Fibroblast of peridontal ligament (primary cell): ENCODE results near the gene INA.
A peak's percentile ranks its signal among the peaks of the same experiment; 100 is the strongest.
"Not testable (repeated sequence)": the region's sequence is repeated elsewhere in the genome, so short reads cannot be mapped to it uniquely, and the experiment has no call there.

Experiments used
- DNase-seq: peaks from one replicate; pipeline ENCODE4 v3.0.0-alpha.2; 2010; ENCODE audit errors: extremely low read depth

Gene INA

DNA sequence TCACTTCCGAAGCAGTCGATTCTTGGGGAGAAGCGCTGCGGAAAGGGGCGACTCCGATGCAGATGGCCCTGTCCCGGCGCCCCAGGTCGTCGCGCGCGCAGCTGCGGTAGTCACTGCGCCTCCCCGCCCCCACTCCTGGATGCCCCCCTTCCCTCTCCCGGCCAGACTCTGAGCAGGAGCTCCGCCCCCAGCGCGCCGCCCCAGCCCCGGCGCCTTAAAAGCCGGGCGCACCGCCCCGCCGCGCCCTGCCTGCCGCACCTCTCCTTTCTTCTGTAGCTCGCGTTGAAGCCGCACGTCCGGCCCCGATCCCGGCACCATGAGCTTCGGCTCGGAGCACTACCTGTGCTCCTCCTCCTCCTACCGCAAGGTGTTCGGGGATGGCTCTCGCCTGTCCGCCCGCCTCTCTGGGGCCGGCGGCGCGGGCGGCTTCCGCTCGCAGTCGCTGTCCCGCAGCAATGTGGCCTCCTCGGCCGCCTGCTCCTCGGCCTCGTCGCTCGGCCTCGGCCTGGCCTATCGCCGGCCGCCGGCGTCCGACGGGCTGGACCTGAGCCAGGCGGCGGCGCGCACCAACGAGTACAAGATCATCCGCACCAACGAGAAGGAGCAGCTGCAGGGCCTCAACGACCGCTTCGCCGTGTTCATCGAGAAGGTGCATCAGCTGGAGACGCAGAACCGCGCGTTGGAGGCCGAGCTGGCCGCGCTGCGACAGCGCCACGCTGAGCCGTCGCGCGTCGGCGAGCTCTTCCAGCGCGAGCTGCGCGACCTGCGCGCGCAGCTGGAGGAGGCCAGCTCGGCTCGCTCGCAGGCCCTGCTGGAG lies at the start of gene INA:
INA (plus strand) TSS at position 243 of the 817 bp plus-strand sequence; CDS start at position 317, 74 bp downstream.
- DNase-seq, result peak; percentile 25

DNA sequence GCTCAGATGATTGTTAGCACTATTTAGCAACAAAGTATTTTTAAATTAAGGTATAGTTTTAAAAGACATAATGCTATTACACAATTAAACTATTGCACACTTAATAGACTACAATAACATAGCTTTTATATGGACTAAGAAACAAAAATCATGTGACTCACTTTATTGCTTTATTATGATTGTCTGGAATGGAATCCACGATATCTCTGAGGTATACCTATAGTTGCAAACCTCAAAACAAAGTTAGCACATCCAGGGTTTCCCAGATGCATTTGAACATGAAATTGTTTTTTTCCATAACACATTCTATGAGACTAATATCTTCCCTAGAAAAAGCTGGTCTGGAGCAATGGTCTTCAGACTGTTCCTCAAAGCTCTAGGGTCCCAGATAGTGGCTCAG lies 49.5 kb upstream of the INA start:
- no peak for DNase-seq

DNA sequence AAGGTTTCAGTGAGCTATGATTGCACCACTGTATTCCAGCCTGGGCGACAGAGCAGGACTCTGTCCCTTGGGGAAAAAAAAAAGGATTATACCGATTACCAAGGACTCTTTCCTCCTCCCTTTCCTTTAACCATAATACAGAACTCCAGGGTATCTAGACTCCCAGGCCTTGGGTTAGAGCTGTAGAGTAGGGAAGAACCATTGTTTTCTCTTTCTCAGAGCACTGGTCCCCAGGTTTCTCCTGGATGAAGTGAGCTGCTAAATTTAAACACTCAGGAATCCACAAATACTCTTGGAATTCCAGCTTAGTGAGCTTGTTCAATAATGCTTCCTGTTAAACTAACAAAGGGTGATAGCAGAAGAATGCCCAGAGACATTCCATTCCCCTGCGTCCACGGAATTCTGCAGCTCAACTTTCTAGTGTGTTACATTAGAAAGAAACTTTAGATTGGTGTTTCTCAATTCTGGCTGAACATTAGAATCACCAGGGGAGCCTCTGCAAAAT lies 45.8 kb upstream of the INA start:
- peak; percentile 98 for DNase-seq

DNA sequence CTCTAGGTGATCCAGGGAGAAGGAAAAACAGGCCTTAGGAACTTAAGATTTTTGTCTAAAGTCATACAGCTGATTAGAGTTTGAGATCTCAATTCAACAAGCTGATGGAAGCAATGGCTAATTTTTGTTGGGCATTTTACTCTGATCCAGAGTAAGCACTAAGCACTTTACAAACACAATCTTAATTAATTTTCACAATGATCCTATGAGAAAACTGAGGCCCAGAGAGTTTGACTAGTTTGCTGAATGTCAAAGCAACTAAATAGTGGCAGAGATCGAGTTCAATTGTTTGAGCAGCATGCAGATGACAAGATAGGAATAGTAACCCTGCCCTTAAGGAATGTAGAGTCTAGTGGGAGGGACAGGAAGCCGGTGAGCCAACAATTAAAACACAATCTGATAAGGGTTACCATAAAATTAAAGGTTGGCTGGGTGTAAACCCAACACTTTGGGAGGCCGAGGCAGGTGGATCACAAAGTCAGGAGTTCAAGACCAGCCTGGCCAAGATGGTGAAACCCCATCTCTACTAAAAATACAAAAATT lies 44.7 kb upstream of the INA start:
- no peak for DNase-seq

DNA sequence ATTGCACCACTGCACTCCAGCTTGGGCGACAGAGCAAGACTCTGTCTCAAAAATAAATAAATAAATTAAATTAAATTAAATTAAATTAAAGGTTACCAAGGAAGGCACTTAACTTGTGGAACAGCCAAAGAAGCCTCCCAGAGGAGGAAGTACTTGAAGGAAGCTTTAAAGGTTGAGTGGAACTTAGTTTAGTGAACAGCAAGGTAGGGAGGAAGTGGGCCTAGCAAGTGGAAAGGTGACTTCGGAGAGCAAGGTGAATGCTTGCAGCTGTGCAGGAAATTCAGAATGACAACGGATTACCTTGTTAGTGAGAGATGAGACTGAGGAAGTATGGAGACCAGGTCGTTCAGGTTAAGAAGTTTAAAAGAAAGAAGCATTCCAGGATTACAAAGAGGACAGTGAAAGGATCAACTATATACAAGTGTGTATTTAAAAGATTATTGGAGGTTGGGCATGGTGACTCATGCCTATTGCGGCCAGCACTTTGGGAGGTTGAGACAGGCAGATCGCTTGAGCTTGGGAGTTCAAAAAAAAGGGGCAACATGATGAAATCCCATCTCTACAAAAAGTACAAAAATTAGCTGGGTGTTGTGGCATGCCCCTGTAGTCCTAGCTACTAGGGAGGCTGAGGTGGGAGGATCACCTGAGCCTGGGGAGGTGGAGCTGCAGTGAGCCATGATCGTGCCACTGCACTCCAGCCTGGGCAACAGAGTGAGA lies 44.0 kb upstream of the INA start:
- DNase-seq, result peak; percentile 77

DNA sequence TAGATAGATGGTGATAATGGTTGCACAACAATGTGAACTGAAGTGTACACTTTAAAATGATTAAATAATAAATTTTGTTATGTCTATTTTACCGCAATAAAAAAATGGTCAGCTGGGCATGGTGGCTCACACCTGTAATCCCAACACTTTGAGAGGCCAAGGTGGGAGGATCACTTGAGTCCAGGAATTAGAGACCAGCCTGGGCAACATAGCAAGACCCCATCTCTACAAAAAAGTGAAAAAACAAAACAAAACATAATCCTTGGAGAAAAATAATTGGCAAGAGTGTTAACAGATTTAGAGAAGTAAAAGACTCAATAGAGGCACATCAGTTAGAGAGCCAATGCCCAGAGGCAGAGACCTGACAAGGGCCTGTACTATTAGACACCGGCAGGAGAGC lies 41.2 kb upstream of the INA start:
- DNase-seq, result no peak

DNA sequence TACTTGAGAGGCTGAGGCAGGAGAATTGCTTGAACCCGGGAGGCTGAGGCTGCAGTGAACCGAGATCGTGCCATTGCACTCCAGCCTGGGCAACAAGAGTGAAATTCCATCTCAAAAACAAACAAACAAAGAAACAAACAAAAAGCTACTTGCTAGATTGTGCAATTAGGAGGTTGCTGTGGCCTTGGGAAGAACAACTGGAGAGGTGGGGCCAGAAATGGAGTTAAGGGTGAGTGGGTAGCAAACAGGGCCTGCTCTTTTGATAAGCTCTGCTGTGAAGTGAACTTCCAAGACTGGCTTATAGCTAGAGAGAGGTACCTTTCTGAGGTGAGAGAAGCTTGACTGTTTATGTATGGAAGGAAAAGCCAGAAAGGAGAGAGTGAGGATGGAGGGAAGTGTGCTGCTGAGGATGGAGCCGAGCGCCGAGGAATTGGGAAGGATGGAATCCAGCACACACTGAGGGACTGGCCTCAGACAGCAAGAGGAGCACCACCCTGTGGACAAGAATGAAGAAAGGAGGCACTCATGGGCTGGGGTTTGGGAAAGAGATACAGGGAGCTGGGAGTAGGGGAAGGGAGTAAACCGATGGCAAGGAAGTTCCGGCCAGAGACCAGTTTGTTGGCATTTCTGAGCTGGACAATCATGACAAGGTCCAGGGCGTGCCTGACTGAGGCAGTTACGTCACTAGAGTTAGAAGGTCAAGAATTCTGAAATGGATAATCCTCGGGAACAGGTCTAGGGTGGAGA lies 38.3 kb upstream of the INA start:
- peak; percentile 70 for DNase-seq

DNA sequence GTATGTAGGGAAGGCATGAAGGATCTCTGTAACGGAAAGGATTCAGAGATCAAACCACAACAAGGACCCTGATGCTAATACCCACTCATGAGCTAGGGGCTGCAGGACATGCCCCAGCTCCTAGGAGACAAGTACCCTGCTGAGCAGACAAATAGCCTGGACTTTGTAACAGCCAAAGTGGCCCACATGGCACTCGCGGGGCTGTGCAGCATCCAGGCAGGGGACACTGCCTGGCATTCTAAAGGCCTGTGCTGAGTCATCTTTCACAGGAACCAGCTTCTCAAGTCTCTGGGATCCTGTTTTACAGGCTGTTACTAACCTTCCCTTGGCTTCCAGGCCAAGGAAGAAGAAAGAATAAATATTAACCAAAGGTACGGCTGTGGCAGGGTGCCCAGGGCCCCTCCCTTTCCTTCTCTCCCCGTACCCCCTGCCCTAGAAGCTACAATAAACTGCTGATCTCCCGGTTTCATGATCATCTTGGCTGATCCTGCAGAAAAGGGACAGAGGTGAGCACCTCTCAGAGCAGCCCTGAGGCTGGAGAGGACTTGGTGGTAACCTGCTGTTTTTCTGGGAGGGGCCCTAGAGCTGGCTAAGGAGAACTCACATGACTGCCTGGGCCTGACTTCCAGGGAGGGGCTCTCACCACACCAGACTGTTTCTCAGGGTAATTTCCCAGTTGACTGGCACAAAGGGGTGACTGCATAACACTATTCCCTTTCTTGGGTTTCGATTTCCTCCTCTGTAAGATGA lies 35.5 kb upstream of the INA start:
- peak; percentile 42 for DNase-seq

DNA sequence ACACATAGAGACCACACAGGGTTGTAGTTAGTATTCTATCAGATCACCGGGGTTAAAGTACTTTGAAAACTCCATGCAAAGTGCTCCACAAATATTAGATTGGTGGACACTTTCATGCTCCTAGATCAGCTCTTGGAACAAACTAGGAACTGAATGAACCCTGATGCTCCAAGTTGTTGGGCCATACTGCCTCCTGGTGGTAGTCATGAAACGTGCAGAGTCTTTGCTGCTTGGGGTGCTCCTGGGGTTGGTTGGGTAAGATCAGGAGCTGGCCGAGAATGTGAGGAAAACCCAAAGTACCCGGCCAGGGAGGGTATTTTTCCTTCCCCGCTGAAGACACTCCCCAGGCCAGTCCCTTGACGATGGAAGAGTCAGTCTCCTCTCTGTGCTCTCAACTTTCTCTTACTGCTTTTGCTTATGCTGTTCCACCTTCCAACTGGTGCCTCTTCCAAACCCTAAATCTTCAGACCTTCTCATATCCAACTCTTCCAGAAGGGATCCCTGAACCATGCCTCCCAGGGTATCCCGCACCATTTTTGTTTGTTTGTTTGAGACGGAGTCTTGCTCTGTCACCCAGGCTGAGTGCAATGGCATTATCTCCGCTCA lies 32.2 kb upstream of the INA start:
- peak; percentile 91 for DNase-seq

DNA sequence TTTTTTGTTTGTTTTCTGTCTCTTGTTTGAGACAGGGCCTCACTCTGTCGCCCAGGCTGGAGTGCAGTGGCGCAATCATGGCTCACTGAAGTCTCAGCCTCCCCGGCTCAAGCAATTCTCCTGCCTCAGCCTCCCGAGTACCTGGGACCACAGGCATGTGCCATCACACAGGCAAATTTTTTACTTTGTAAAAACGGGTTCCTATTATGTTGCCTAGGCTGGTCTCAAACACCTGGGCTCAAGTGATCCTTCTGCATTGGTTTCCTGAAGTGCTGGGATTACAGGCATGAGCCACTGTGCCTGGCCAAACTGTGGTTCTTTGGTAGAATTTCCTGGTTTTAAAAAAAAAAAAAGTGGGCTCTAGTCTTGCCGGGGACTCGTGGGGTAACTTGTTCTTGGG lies 31.4 kb upstream of the INA start, which contains the start of gene RPEL1:
RPEL1 (plus strand) TSS at position 301 of the 400 bp plus-strand sequence. CDS start 110 bp downstream, outside the sequence.
- DNase-seq, result not testable (repeated sequence)

DNA sequence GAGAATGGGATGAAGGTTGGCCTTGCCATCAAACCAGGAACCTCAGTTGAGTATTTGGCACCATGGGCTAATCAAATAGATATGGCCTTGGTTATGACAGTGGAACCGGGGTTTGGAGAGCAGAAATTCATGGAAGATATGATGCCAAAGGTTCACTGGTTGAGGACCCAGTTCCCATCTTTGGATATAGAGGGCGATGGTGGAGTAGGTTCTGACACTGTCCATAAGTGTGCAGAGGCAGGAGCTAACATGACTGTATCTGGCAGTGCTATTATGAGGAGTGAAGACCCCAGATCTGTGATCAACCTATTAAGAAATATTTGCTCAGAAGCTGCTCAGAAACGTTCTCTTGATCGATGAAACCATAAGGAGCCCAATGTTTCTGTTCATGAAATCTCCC lies 30.6 kb upstream of the INA start:
- DNase-seq, result no peak

DNA sequence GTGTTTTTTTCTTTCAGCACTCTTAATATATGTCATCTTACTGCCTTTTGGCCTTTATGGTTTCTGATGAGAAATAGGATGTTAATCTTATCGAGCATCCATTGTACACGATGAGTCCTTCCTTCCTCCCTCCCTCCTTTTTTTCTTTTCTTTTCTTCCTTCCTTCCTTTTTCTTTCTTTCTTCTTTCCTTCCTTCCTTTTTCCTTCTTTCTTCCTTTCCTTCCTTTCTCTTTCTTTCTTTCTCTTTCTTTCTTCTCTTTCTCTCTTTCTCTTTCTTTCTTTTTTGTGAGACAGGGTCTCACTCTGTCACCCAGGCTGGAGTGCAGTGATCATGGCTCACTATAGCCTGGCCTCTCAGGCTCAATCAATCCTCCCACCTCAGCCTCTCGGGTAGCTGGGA lies 22.8 kb upstream of the INA start:
- no peak for DNase-seq

DNA sequence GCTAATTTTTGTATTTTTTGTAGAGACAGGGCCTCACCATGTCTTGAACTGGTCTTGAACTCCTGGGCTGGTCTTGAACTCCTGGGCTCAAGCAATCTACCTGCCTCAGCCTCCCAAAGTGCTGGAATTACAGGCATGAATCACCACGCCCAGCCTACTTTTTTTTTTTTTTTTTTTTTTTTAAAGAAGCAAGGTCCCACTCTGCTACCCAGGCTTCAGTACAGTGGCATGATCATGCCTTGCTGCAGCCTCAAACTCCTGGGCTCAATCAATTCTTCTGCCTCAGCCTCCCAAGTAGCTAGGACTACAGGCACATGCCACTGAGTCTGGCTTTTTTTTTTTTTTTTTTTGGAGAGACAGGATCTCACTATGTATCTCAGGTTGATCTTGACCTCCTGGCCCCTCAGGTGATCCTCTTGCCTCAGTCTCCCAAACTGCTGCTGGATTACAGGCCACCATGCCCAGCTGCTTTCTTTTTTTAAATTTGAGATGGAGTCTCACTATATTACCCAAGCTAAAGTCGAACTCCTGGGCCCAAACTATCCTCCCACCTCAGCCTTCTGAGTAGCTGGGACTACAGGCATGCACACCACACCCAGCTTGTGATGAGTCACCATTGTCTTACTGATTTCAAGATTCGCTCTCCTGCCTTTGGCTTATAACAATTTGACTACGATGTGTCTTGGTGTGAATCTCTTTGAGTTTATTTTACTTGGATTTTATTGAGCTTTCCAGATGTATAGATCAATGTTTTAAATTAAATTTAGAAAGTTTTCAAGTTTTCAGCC lies 22.2 kb upstream of the INA start:
- DNase-seq, result peak; percentile 15

DNA sequence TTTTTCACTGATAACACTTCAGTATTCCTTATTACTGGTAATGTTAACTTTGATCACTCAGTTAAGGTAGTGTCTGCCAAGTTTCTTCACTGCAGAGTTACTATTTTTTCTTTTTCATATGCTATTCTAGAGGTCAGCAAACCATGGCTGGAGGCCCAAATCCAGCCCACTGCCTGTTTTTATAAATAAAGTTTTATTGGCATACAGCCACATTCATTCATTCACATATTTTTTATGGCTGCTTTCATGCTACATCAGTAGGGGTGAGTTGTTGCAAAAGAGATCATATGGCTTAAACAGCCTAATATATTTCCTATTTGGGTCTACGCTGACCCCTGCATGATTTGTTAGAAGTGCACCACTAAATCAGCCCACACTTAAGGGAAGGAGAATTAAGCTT lies 20.3 kb upstream of the INA start:
- no peak for DNase-seq

DNA sequence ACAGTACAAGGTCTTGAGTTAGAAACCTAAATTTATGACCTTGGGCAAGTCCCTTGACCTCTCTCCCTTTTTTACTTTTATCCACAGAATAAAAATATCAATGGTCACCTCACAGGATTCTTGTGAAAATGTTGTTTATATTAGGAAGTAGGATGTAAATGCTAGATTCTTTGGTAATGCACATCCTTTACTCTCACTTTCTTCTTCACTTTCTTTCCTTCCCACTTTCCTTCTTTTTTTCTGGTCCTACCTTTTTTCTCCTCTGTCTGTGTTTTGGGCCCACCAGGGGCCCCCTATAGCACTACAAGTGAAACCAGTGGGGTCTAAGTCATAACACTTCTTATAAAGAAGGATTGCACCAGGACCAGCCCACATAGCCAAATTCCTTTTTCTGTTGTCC lies 19.1 kb upstream of the INA start:
- DNase-seq, result no peak

DNA sequence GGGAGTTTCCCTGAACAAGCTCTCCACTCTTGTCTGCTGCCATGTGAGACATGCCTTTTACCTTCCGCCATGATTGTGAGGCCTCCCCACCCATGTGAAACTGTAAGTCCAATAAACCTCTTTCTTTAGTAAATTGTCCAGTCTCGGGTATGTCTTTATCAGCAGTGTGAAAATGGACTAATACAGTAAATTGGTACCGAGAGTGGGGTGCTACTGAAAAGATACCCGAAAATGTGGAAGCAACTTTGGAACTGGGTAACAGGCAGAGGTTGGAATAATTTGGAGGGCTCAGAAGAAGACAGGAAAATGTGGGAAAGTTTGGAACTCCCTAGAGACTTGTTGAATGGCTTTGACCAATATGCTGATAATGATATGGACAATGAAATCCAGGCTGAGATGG lies 18.0 kb upstream of the INA start:
- not testable (repeated sequence) for DNase-seq

DNA sequence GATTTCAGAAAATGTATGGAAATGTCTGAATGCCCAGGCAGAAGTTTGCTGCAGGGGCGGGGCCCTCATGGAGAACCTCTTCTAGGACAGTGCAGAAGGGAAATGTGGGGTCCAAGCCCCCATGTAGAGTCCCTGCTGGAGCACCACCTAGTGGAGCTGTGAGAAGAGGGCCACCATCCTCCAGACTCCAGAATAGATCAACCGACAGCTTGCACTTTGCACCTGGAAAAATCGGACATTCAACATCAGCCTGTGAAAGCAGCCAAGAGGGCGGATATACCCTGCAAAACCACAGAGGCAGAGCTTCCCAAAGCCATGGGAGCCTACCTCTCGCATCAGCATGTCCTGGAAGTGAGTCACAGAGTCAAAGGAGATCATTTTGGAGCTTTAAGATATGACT lies 16.9 kb upstream of the INA start:
- DNase-seq, result no peak

DNA sequence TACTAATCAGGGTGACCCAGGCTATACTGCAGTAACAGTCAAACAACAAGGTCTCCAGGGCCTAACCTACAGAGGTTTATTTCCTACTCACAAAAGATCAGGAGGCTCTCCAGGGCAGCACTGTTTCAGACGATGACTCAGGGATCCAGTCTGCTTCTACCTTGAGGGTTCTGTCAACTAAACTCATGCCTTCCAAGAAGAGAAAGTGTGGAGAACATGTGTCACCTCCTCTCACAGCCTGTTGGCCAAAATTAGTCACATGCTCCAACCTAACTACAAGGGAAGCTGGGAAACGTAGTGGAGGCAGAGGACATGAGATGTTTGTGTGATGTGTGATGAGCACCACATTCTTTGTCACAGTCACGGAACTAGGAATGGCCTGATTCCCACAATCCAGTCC lies 14.7 kb upstream of the INA start:
- no peak for DNase-seq

DNA sequence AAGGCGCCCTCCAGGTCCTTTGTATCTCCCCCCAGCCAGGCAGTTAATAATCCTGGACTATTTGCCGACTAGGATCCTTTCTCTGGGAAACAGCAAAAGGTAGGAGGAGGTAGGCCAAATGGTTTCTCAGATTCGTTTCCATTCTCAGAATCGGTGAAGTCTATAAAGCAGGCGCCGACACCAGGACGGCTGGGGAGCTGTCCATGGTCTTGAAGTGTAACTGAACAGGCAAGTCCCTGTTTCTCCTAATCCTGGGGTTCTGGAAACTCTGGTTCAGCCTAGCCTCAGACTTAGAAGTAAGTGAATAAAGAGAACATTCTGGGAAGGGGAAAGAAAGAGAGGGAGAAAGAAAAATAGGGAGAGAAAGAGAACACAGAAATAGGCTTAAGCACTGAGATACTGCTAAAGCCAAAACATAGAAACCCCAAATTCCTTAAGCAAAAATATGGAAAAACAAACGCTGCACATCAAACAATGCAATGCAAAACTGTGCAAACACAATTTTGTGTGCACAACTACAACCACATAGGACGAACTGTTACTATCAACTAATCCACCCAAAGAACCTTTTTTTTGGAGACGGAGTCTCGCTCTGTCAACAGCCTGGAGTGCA lies 11.1 kb upstream of the INA start:
- DNase-seq, result peak; percentile 84
